ENCODE results near the gene CMIP.
"Not testable (repeated sequence)": the region's sequence is repeated elsewhere in the genome, so short reads cannot be mapped to it uniquely, and the experiment has no call there.

CMIP gene
- 27.4 reads per million, percentile 54 among the genes with 10 or more reads in this experiment for total RNA-seq

GRCh38 chr16:81444448-81445121 is at the start of gene CMIP:
Gene CMIP, plus strand, starts transcription at chr16:81444808.
- peak; percentile 64 for DNase-seq

GRCh38 chr16:81394966-81395655 is 49.5 kb upstream of the CMIP start:
- DNase-seq = no peak

DNA sequence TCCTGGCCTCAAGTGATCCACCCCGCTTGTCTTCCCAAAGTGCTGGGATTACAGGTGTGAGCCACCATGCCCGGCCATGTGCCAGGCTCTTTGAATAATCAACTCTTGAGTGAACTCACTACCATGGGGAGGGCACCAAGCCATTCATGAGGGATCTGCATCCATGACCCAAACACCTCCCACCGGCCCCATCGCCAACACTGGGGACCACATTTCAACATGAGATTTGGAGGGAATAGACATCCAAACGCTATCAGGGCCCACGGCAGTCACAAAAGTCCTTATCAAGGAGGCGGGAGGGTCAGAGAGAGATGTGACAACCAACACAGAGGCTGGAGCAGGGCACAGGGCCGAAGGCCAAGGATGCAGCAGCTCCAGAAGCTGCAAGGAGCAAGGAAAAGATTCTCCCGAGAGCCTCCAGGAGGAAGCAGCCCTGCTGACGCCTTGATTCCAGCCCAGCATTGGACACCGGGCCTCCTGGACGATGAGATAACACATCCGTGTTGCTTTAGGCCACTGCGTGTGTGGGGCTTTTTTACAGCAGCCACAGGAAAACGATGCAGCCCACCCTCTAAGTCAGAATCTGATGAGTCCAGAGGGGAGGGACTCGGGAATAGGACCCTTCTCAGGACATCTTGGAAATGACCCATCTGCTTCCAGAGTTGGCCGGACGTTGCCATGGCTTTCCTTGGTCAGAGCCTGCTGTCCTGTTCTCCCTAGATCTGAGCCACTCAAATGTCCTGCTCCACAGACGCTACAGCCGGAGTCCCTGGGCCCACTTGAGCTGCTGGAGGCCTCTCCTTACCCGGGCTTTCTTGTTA is 47.3 kb upstream of the CMIP start:
- DNase-seq = no peak

- DNase-seq = no peak
These were observed 46.6 kb upstream of the CMIP start for GRCh38 chr16:81397879-81398520.

- DNase-seq = no peak
These were observed 44.7 kb upstream of the CMIP start for GRCh38 chr16:81399909-81400308.

DNA sequence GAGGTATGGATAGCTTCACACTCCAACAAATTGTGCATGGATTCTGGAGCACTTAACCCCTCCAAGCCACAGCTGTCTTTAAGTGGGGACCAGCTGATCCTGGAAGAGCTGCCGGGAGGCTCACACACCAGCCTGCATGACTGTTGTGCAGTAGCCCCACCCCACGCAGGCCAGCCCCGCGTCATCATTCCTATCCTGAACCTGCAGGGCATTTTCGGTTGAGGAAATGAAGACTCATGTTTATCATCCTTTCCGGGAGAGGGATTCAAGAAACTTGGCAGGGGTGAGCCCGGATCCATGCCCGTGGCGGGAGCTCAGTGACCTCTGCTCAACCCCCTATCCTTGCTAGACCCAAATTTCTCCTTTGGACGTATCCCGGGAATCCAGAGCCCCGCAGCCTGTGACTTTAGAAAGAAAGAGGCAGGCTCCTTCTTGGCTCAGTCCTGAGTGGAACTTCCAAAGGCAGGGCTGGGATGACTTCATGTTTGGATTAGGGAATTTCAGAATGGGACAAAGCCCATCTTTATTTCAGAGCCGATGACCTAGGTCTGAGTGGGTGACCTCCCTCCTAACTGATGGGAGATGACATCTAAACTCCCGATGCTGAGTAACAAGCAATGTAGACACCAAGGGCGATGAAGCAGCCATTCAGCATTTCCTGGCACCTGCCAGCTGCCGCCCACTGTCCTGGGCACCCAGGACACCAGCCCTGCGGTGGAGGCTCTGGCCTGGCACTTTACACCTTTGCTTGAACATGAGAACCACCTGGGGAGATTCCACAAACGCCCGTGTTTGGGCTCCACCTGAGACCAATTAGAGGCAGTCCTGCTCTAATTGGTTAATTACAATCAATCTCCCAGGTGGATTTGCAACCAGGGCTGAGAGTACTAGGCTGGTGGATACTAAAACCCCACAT is 43.3 kb upstream of the CMIP start:
- DNase-seq = no peak

DNA sequence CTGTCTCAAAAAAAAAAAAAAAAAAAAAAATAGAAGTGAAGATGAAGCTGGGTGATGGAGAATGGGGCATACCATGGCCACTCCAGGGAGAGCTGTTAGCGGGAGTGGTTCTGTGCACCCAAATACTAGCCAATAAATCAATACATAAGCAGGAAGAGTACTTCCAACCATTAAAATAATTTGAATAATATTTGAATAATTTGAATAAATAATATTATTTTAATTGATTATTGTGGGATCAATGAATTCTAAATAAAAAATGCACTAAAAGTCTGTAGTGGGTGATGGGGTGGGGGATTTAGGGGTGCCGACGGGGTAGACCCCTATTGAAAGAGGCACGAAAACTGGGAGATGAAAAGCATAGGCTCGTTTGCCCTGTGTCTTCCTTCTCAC is 41.4 kb upstream of the CMIP start:
- no peak for DNase-seq

- peak; percentile 74 for DNase-seq
These were observed 40.8 kb upstream of the CMIP start for GRCh38 chr16:81403601-81404391.

DNA sequence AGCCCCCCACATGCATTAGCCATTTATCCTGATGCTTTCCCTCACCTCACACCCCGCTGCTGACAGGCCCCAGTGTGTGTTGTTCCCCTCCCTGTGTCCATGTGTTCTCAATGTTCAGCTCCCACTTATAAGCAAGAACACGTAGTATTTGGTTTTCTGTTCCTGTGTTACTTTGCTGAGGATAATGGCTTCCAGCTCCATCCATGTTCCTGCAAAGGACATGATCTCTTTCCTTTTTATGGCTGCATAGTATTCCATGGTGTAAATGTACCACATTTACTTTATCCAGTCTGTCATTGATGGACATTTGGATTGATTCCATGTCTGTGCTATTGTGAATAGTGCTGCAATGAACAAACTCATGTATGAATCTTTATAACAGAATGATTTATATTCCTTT is 39.6 kb upstream of the CMIP start:
- not testable (repeated sequence) for DNase-seq

- no peak for DNase-seq
These were observed 38.9 kb upstream of the CMIP start for GRCh38 chr16:81405702-81406113.

GRCh38 chr16:81408409-81408950 is 36.1 kb upstream of the CMIP start:
- DNase-seq = no peak

GRCh38 chr16:81409016-81409556 is 35.5 kb upstream of the CMIP start:
- DNase-seq = no peak

- no peak for DNase-seq
These were observed 33.8 kb upstream of the CMIP start for GRCh38 chr16:81410643-81411293.

GRCh38 chr16:81413245-81413990 is 31.2 kb upstream of the CMIP start:
- no peak for DNase-seq

DNA sequence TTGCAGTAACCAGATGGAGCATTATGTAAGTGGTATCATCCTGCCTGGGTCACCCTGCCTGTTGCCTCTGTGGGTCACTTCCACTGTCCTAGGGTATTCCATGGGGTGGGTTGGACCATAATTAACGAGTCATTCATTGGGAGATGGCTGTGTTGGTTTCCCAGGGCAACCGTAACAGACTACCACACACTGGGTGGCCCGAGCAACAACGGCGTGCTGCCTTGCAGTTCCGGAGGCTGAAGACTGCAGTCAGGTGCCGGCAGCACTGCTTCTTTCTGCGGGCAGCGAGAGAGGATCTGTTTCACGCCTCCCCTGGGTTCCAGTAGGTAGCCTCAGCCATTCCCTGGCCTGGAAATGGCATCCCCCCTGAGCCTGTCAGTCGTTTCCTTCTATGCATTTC is 28.9 kb upstream of the CMIP start:
- DNase-seq = no peak

DNA sequence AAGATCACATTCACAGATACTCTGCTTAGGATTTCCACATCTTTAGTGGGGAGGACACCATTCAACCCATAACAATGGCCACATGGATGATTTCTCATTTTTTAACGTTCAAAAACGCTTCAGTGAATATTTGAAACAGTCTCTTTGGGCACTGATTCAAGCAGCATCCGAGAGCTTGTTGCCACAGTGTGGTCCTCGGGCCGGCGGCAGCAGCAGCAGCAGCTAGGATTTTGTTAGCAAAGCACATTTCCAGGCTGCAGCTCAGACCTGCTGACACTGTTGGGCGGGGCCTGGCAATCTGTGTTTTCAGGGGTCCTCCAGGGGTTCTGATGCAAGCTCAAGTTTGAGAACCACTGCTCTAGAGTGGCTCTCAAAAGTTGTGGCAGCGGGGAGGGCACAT is 27.9 kb upstream of the CMIP start:
- DNase-seq = no peak

DNA sequence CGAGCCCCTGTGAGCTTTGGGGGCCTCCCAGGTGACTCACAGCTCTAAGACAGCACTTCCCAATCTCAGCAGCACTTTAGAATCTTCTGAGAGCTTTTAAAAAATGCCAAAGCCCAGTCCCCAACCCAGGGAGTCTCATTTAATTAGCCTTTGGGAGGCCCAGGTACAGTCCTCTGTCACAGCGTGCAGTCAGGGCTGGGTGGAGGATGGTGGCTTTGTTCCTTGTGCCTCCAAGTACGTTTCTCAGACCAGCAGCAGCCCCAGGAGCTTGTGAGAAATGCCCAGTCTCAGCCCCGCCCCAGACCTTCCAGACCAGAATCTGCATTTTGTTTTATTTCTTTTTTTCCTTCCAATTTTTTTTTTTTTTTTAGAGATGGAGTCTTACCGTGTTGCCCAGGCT is 27.4 kb upstream of the CMIP start:
- no peak for DNase-seq

DNA sequence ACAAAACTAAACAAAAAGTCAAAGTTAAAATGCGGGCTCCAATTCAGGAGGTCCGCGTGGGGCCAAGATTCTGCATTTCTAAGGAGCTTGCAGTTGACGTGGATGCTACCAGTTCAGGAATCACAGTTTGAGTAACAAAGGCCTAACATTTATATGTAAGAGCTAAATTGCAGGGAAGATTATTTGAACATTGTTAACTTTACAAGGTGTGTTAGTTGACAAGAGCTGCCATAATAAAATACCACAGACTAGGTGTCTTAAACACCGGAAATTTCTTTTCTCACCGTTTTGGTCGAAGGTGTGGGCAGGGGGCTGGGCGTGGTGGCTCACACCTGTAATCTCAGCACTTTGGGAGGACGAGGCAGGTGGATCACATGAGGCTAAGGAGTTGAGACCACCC is 24.8 kb upstream of the CMIP start:
- DNase-seq = no peak

- no peak for DNase-seq
These were observed 23.5 kb upstream of the CMIP start for GRCh38 chr16:81421126-81421525.
